Measurements from ENCODE around the gene KAT2B.

Gene KAT2B

DNA sequence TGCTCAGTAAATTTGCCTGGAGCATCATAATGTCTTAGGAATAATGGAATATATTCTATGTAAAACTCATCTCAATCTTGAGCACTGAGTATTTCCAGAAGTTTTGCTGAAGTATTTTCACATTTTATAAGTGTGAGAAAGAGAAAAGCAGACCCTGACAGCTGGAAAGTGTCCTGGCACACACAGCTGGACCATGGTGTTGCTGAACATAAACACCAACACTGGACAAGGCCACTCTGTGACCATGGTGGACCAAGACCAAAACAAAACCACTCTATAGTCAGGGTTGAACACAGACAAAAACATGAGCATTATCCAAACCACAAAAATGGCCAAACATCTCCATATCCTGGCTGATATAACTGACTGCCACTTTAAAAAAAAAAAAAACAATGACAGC is 160.9 kb downstream of the KAT2B start:
- no peak overlapping the region for H3K27ac Mint-ChIP-seq
- no peak overlapping the region for H3K4me3 Mint-ChIP-seq
- ATAC-seq (no peak), DNase-seq (no peak)
- no peaks in the 10 kb centered on the region for H3K36me3 Mint-ChIP-seq (ENCODE audit: low read depth)
- H3K27me3 Mint-ChIP-seq: peaks cover 3% of the 10 kb centered on the region
- no peaks in the 10 kb centered on the region for H3K9me3 Mint-ChIP-seq
- peaks cover 5% of the 10 kb centered on the region for H3K4me1 Mint-ChIP-seq

All from activated naive CD8-positive, alpha-beta T cell treated with anti-CD3 and anti-CD28 coated beads, Interleukin-2, amount 50 U/mL, for 24 hours (primary cell).